ENCODE measurements around the gene USP7.

DNA sequence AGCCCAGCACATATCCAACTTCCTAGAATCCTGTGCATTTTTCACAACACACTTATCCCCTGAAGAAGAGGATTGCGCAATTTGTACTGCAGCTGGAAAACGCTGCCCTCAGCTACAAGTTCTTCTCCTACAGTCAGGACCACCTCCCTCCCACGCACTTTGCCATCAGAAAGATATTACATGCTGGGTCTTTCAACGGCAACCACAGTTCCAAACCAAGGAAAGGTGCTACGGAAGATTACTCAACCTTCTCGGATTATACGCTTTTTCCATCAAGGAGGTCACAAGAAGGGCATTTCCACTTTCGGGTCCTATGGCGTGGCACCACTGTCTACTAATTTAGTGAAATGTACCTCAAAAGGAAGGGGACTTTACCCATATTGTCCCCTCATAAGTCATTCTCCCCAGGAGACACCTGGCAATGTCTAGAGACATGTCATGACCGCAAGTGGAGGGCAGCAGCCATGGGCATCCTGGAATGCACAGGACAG lies 35.2 kb downstream of the USP7 start:
- TF ChIP-seq, protein P1, sequence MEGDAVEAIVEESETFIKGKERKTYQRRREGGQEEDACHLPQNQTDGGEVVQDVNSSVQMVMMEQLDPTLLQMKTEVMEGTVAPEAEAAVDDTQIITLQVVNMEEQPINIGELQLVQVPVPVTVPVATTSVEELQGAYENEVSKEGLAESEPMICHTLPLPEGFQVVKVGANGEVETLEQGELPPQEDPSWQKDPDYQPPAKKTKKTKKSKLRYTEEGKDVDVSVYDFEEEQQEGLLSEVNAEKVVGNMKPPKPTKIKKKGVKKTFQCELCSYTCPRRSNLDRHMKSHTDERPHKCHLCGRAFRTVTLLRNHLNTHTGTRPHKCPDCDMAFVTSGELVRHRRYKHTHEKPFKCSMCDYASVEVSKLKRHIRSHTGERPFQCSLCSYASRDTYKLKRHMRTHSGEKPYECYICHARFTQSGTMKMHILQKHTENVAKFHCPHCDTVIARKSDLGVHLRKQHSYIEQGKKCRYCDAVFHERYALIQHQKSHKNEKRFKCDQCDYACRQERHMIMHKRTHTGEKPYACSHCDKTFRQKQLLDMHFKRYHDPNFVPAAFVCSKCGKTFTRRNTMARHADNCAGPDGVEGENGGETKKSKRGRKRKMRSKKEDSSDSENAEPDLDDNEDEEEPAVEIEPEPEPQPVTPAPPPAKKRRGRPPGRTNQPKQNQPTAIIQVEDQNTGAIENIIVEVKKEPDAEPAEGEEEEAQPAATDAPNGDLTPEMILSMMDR (IDR thresholded peaks at IDR 0.05), result no peak
- no peak for TF ChIP-seq POLR2A (IDR thresholded peaks at IDR 0.05)

Data from ovary (tissue), 3 donors.